Renal cortical epithelial cell (primary cell): ENCODE measurements around the gene XIAP. TPM values are rescaled to one million over a fixed set of nuclear protein-coding genes. Genes with fewer than 3 reads are reported as not detected.
"Not testable (repeated sequence)": the region's sequence is repeated elsewhere in the genome, so short reads cannot be mapped to it uniquely, and the experiment has no call there.

Experiments
- DNase-seq: peaks from one replicate; pipeline ENCODE4 v3.0.0-alpha.2; 2011; ENCODE audit warnings: low read depth
- total RNA-seq: library from RNA; depleted of rRNA; stranded (reverse); fragments of >200 nt; gene quantifications from 2 replicates; pipeline ENCODE4 v1.2.3, GENCODE V29; 2014

The XIAP gene
- total RNA-seq = 47.8 and 58.0 TPM in 2 replicates

DNA sequence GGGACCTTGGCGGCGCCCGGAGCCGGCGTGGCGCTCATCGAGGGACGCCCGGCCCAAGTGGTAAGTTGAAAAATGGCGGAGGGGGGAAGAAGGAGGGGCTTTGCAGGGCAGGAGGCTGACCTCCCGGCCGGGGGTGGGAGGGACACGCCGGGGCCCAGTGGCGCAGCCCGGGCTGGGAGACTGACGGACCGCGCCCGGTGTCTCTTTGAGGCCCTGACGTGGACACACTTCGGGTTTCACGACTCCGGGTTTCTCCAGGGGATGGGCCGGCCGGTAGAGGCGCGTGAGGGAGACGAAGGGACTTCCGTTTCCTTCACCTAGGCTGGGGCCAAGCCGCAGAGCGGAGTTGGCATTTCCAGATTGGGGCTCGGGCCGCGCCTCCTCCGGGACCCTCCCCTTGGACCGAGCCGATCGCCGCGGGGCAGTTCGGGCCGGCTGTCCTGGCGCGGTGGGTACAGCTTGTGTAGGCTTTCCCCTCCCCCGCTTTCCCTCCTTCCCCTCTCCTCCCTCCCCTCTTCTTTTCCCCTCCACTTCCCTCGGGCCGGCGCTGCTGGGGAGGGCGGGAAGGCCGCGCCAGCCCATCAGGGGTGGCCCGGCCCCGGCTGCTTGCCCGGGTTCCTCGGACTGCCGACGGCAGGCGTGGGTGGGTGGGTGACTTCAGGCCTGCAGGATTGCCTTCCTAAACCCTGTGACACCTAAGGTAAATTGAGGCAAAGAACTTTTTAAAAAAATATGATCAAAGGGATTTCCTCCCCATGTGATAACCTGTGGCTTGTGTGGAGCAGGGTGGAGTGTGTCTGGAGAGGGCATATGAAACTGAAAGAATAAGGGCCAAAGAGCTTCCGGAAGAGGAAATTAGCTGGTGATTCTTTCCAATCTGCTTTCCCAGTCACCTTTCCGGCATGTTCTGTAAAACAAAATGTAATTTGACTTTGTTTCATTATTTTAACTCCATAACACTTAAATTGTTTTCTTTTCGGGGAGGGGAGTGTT is at the start of gene XIAP:
Gene XIAP (plus strand): TSS at position 208 of the 993 bp plus-strand sequence. CDS start 25,610 bp downstream, outside the sequence.
- peak; percentile 70 for DNase-seq

DNA sequence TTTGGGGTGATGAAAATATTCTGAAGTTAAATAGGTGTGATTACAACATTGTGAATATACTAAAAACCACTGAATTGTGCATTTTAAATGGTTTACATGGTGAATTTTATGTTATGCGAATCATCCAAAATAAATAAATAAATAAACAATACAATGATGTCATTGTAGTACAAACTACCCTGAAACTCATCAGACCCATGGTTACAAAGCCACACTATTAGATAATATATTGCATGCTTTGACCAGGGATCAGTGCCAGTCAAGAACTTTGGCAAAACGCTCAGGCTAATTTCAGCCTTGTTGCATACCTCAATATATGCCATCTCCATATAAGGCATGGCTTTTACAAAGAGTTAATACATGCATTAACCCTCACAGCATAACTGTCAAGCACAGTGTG is 45.5 kb upstream of the XIAP start:
- DNase-seq = no peak

DNA sequence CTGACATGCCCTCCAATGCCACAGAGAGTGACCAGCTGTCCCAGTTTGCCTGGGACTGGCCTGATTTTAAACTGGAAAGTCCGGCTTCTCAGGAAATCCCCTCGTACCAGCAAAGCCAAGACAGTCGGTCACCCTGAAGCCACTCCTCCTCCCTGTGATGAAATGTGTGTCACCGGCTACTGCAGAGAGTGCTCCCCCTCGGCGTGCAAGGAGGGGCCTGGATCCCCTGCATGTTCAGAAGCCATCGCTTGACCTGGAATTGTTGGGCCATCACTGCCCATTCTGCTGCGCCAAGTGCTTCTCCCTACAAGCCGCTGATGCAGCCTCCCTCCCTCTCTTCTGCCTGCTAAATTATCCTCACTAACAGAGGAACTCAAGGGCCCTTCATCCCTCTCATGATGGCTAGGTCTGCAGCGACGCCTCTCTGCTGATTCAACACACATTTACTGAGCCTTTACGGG is 44.9 kb upstream of the XIAP start:
- not testable (repeated sequence) for DNase-seq

DNA sequence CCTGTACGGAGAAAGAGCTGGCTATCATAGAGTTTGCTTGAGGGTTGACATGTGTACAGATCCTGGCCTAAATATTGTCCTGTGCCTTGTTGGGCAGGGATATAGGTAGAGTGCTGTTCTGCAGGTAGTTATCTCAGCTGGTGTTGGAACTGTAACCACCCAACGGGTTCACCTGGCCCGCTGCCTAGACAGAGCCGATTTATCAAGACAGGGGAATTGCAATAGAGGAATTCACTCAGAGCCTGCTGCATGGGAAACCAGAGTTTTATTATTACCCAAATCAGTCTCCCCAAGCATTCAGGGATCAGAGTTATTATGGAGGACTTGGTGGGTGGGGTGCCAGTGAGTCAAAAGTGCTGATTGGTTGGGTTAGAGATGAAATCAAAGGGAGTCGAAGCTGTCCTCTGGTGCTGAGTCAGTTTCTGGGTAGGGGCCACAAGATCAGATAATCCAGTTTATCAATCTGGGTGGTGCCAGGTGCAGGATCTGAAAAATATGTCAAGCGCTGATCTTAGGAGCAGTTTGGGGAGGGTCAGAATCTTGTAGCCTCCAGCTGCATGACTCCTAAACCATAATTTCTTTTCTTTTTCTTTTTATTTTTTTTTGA is 42.5 kb upstream of the XIAP start:
- DNase-seq = no peak

DNA sequence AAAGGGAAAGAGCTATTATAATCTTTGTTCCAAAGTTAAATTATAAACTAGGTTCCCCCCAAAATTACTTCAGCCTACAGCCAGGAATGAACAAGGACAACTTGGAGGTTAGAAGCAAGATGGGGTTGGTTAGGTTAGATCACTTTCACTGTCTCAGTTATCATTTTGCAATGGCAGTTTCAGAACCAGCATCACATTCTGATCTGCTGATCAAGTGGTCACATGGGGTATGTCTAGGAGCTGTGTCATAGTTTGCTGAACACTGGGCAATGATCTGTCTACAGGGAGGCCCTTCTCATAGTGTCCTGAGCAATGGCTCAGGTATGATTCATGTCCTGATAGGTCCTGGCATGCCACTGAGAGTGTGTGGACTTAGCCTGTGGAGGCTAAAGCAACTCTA is 41.6 kb upstream of the XIAP start:
- peak; percentile 90 for DNase-seq

DNA sequence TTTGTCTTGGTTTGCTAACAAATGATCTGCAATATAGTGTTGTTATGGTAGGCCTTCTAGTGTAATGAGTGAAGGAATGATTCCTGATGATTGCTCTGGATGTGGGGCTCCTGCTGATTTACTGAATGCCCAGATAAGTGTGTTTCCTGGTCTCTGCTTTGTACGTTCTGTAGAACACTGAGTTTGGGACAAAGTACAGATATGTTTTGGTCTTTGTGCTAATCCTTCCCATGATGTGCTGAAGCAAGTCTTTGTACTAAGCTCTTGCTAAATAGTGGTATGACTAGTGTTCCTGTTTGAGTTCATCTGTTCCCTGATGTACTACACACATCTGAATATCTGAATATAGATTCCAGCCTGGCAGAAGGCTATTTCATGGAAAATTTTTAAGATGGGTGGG is 36.9 kb upstream of the XIAP start:
- no peak for DNase-seq

DNA sequence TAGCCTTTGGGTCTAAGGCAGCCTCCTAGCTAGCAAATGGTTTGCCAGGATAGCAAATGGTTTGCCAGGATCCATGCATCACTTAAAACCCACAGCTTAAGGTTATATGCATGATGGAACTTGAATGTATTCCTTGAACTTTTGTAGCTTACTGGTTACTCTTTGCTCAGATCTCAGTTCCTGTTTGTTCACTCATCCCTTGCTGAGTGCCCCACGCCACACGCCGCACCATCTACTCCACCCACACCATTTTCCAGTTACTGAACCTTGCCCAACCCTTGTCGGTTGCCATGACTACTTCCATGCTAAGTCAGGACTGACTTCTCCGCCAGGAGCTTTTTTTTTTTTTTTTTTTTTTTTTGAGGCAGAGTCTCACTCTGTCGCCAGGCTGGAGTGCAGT is 29.5 kb upstream of the XIAP start:
- peak; percentile 99 for DNase-seq

DNA sequence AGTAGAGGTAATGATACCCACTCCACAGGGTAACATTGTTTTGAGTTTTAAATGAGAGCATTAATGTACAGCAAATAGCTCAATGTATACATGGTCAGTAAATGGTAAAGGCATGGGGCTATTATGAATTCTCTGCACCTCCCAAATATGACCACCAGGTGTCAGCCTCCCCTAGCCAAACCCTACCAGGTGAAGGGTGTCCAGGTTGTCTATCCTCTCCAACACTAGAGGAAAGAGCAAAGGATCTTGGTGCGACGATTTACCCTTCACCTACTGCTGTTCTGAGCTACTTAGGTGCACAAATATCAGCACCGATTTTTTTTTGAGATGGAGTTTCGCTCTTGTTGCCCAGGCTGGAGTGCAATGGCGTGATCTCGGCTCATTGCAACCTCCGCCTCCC is 26.5 kb upstream of the XIAP start:
- peak; percentile 29 for DNase-seq

DNA sequence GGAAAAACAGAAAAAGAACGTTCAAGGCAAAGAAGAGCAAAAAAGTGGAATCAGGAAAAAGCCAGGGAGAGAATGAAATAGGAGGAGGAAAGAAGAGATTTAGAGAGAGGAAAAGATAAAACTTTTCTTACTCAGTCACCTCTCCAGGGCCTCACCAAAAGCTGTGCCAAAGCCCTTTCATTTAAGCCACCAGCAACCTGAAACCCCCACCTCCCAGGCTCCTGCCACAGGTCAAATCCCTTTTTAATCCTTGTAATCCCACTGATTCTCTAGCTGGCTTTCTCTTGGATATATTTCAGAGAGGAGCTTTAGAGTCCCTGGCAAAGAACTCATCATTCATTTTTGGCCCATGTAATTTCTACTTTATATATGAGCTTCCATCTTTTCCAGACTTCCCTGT is 25.7 kb upstream of the XIAP start:
- DNase-seq = no peak

DNA sequence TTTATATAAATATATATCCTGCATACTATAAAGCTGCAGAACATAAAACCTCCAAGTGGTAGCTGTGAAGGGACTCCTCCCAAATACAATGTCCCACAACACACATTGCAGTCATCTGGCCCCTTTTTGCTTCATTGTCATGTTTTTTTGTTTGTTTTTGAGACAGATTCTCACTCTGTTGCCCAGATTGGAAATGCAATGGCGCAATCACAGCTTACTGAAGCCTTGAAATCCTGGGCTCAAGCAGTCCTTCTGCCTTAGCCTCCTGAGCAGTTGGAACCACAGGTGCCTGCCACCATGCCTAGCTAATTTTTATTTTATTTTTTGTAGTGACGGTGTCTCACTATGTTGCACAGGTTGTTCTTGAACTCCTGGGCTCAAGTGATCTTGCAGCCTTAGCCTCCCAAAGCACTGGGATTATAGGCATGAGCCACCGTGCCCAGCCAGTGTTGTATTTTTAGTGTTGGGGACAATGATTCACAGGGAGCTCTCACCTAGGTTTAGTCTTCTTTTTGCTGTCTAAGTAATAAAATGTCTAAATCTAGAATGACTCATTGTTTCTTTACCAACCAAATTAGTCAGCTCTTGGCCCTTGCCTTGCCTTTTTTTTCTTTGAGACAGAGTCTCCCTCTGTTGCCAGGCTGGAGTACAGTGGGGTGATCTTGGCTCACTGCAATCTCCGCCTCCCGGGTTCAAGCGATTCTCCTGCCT is 24.0 kb upstream of the XIAP start:
- peak; percentile 93 for DNase-seq

DNA sequence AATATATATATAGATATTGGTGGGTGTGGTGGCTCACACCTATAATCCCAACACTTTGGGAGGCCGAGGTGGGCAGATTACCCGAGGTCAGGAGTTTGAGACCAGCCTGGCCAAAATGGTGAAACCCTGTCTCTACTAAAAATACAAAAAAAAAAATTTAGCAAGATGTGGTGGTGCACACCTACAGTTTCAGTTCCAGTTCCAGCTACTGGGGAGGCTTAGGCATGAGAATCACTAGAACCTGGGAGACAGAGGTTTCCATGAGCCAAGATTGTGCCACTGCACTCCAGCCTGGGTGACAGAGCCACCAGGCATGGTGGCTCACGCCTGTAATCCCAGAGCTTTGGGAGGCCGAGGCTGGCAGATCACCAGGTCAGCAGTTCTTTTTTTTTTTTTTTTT is 14.7 kb upstream of the XIAP start:
- not testable (repeated sequence) for DNase-seq

DNA sequence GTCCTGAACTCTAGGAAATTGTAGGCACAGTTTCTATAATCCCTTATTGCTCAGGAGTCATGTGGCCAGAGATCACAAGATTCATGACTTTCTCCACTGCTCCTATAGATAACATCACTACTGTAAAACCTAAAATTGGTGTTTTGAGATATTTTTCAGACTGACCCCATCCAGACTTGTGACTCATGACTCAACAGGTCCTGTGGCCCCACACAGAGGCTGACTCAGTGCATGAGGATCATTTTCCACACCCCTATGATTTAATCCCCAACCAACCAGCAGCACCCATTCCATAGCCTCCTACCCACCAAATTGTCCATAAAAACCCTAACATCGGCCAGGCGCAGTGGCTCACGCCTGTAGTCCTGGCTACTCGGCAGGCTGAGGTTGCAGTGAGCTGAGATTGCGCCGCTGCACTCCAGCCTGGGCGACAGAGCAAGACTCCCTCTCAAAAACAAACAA is 13.2 kb upstream of the XIAP start:
- peak; percentile 48 for DNase-seq

DNA sequence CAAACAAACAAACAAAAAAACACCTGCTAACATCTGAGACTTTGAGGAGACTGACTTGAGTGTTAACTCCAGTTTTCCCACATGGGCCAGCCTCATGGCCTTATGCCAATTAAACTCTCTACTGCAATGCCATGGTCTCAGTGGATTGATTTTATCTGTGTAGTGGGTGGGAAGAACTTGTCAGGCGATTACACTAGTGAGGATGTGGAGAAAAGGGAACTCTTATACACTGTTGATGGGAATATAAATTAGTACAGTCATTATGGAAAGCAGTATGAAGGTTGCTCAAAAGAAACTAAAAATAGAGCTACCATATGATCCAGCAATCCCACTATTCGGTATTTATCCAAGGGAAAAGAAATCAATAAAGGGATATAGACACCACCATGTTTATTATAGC is 12.8 kb upstream of the XIAP start:
- no peak for DNase-seq

DNA sequence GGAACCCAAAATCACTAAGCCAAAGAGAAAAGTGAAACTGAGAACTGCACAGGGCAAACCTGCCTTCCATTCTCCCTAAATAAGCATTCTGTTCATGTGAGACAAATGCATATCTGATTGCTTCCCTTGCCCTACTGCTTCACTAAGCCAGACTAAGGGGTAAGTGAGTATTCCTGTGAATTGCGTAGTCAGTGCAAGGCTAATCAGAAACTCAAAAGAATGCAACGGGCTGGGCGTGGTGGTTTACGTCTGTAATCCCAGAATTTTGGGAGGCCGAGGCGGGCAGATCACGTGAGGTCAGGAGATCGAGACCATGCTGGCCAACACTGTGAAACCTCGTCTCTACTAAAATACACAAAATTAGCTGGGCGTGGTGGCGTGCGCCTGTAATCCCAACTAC is 10.8 kb upstream of the XIAP start:
- DNase-seq = no peak

DNA sequence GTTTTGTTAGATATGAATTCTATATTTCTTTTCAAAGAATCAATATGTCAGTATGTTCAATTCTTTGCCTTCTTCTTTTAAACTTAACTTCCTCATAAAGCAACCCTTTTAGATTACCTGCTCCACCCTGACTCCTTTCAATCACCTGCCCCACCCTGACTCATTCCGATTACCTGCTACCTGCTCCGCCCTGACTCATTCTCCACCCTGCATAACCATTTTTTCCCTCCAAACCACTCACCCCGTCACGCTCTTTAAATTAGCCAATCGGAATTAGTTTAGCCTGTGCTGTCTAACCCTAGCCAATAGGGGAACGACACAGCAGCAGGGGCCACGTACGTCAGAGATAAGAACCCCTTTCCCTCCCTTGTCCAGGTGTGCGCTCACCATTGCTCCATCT is 9.9 kb upstream of the XIAP start:
- not testable (repeated sequence) for DNase-seq

DNA sequence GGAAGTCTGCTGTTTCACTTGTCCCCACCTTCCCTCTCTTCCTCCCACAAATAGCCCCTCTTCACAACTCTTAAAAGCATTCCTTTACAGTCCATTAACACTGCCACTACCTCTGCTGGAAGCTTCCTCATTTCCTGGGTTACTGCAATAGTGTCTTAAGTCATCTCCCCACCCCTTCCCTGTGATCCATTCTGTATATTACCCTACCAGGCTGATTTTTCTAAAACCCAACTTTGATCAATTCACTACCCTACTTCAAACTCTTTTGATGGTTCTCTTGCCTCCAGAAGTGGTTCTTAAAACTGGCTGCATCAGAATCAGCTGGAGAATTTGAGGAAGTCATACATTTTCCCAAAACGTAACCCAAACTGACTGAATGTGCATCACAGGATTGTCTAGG is 8.8 kb upstream of the XIAP start:
- peak; percentile 40 for DNase-seq

DNA sequence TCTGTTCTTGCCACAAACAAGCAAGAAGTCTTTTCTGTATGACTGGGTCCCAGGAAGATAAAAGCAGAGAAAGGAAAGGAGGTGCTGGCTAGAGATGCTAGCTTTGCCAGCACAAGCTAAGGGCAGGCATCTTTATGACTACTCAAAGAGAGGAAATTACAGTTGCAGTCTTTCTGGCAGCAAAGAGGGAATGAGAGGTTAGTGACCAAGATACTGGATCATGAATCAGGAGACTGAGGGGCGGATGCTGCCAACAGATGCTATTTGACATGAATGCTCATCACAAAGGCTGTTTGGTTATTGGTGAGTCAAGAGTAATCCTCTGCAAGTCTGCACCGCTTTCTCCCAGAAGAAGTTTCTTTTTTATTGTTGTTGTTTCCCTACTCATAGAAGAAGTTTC is 5.5 kb upstream of the XIAP start:
- no peak for DNase-seq

DNA sequence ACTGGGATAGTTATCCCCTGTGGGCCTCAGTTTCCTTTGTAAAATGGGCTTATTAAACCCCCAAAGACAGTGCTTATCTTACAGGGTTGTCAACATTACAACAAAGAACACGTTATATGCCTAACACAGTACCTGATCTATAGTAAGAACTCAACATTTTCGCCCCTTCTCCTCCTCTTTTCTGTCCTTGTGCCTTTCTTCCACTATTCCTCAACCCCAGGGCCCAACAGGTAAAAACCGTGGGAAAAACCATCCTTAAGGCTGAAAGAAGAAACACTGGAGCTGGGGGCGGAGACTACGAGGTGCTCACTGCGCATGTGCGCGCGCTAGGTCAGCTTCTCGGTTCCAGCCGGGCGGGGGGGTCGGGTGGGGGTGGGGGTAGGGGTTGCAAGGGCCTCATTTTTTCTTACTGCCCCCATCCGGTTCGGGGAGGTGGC is 426 bp upstream of the XIAP start:
- peak; percentile 62 for DNase-seq

DNA sequence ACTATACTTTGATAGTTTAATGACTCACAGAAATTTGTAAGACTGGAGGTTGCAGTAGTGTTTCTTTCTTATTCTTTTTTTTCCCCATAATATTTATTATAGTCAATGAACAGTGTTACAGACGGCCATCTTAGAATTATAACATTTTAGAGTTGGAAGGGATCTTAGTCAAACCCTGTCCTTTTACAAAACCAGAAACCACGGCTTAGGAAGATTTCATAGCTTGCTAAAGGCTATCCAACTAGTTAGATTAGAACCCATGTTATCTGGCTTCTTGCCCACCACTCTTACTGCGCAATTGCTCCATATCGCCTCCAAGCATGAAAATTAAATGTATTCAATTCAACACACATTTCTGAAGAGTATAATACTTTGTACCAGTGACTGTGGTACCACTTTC is 1.1 kb downstream of the XIAP start:
- DNase-seq = no peak

DNA sequence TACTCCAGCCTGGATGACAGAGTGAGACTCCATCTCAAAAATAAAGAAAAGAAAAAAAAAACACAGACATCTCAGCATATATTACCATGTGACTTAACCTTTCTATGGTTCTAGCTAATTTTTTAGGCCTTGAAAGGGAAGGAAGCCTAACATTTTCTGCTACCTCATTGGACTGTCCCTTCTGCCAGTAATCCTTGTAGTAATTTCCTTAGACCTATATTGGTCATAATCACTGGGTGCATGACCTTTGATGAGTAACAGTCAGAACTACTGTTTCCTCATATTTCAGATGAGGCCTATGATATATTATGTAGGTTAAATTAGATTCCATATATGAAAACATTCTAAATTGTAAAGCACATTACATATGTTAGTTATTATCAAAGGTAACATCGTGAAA is 9.6 kb downstream of the XIAP start:
- DNase-seq = no peak

DNA sequence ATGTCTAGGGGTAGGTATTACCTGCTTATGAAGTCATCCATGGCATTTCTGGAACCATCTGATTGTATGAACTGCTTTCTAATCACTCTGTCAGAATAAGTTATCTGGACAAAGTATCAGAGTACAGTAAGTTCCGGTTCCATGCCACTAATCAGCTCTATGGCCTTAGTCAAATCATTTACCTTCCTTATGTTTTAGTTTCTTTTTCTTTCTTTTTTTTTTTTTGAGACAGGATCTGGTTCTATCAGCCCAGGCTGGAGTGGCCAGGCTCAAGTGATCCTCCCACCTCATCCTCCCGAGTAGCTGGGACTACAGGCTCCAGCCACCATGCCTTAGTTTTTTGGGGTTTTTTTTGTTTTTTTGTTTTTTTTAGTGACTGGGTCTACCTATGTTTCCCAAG is 11.5 kb downstream of the XIAP start:
- peak; percentile 51 for DNase-seq

DNA sequence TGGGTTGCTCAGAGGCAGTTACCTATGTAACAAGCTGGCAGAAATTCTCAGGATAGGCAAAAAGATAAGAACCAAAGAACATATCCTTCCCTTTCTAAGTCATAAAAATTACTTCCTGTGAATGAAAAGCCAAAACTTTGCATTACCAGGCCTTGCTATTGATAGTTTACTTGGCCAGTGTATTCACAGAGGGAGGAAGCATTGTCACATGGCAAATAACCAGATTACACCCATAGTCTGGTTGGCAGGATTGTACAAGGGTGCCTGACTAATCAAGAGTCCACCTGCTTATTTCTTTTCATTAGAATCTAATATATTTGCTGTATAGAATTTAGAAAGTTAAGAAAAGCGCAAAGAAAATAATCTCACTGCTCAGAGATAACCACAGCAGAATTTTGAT is 14.1 kb downstream of the XIAP start:
- no peak for DNase-seq
